Thyroid gland (tissue), 4 donors: ENCODE results near the gene VPS13C. TPM values are rescaled to one million over a fixed set of nuclear protein-coding genes. Genes with fewer than 3 reads are reported as not detected.

Source experiments
- DNase-seq, 2 donors: peaks; one replicate each; pipeline ENCODE4 v3.0.0-alpha.2; 2019
- H3K27ac ChIP-seq, 3 donors: fragments of 200-600 bp; sonication (generic); 1 replicate in 2 of 3; 2 replicates in 1 of 3; pipeline ENCODE4 v1.5.1; 2016 to 2019; ENCODE audit warnings: mild to moderate bottlenecking in 1 of 3, moderate library complexity in 1 of 3
- H3K27me3 ChIP-seq: fragments of 200-600 bp; sonication (generic); one replicate; pipeline ENCODE4 v1.5.1; 2019
- H3K36me3 ChIP-seq, 2 donors: fragments of 200-600 bp; sonication (generic); one replicate each; pipeline ENCODE4 v1.5.1; 2016 to 2019
- H3K4me1 ChIP-seq, 2 donors: fragments of 200-600 bp; sonication (generic); one replicate each; pipeline ENCODE4 v1.5.1; 2017 to 2019
- H3K4me3 ChIP-seq, 3 donors: fragments of 200-600 bp; sonication (generic); replicated peaks in 1 of 3; 1 replicate in 2 of 3; 2 replicates in 1 of 3; pipeline ENCODE4 v1.5.1; 2016; ENCODE audit warnings: mild to moderate bottlenecking in 1 of 3
- H3K9me3 ChIP-seq: fragments of 200-600 bp; sonication (generic); one replicate; pipeline ENCODE4 v1.5.1; 2017
- CTCF ChIP-seq, 6 experiments: fragments of 200-600 bp in 3 of 6; fragments of 450-650 bp in 3 of 6; sonication (generic) in 3 of 6; IDR thresholded peaks; one replicate each; pipeline ENCODE4 v1.5.1; 2016 to 2019; ENCODE audit warnings: antibody characterized with exemption in 6 of 6, mild to moderate bottlenecking in 2 of 6, inconsistent platforms in 1 of 6, moderate library complexity in 1 of 6
- POLR2A ChIP-seq, 2 donors: fragments of 450-650 bp; IDR thresholded peaks; one replicate each; pipeline ENCODE4 v1.6.1; 2017; ENCODE audit warnings: antibody characterized with exemption in 2 of 2, mild to moderate bottlenecking in 2 of 2, moderate library complexity in 1 of 2
- WGBS, 2 donors: methylation state at CpG; one replicate each; pipeline ENCODE4 v1.1.5; 2017; 5-methylcytosine and 5-hydroxymethylcytosine counted together
- intact Hi-C: fragments of 100-400 bp; cut with DNase I; formaldehyde crosslinking; loops from one replicate; pipeline ENCODE4 v1.15.1; 2023
- total RNA-seq, 4 donors: library from RNA; depleted of rRNA; stranded (reverse); fragments of >200 nt; gene quantifications; one replicate each; pipeline ENCODE4 v1.2.3, GENCODE V29; 2016

Gene VPS13C
- total RNA-seq, 4 donors from 2014 or later = 99.4 to 159 (median 119) TPM

GRCh38 chr15:61820951-61821350 lies 239.3 kb downstream of the VPS13C start:
- no peaks in the 10 kb centered on the region for H3K27me3 ChIP-seq
- DNase-seq = no peak
- H3K9me3 ChIP-seq = no peaks in the 10 kb centered on the region
- intact Hi-C loops = loop anchor here (10.0 kb wide), 1 partner anchor 176 kb away; no protein-coding TSS in a partner anchor
- no peak overlapping the region for H3K27ac ChIP-seq
- WGBS, 2 donors = 89 to 94% methylated on average over 4 of the region's 4 CpGs
- H3K4me3 ChIP-seq = no peak overlapping the region
- TF ChIP-seq POLR2A (IDR thresholded peaks at IDR 0.05) (no peak), CTCF (IDR thresholded peaks at IDR 0.05) (no peak)
- no peaks in the 10 kb centered on the region for H3K4me1 ChIP-seq
- no peaks in the 10 kb centered on the region for H3K36me3 ChIP-seq

GRCh38 chr15:61820212-61820611 lies 240.0 kb downstream of the VPS13C start:
- TF ChIP-seq CTCF (IDR thresholded peaks at IDR 0.05) (no peak), POLR2A (IDR thresholded peaks at IDR 0.05) (no peak)
- no peak for DNase-seq
- intact Hi-C loops = loop anchor here (10.0 kb wide), 1 partner anchor 175 kb away; no protein-coding TSS in a partner anchor
- H3K4me3 ChIP-seq = no peak overlapping the region
- WGBS, 2 donors = 82 to 84% methylated on average over 9 of the region's 9 CpGs
- no peak overlapping the region for H3K27ac ChIP-seq
- H3K9me3 ChIP-seq = no peaks in the 10 kb centered on the region
- H3K27me3 ChIP-seq = no peaks in the 10 kb centered on the region
- no peaks in the 10 kb centered on the region for H3K4me1 ChIP-seq
- H3K36me3 ChIP-seq = no peaks in the 10 kb centered on the region

GRCh38 chr15:61819386-61819785 lies 240.9 kb downstream of the VPS13C start:
- Histone ChIP-seq H3K4me1 (no peaks in the 10 kb centered on the region), H3K9me3 (no peaks in the 10 kb centered on the region), H3K27ac (no peak overlapping the region), H3K4me3 (no peak overlapping the region), H3K27me3 (no peaks in the 10 kb centered on the region), H3K36me3 (no peaks in the 10 kb centered on the region)
- no peak for DNase-seq
- WGBS, 2 donors = 89 to 91% methylated on average over 9 of the region's 9 CpGs
- intact Hi-C loops = no loop called here
- TF ChIP-seq POLR2A (IDR thresholded peaks at IDR 0.05) (no peak), CTCF (IDR thresholded peaks at IDR 0.05) (no peak)

- no peak for DNase-seq
- no peaks in the 10 kb centered on the region for H3K9me3 ChIP-seq
- no peak overlapping the region for H3K4me3 ChIP-seq
- 92 to 100% methylated on average over 2 of the region's 2 CpGs for WGBS, 2 donors
- no peaks in the 10 kb centered on the region for H3K36me3 ChIP-seq
- intact Hi-C loops = no loop called here
- TF ChIP-seq CTCF (IDR thresholded peaks at IDR 0.05) (no peak), POLR2A (IDR thresholded peaks at IDR 0.05) (no peak)
- H3K4me1 ChIP-seq = no peaks in the 10 kb centered on the region
- H3K27ac ChIP-seq = no peak overlapping the region
- no peaks in the 10 kb centered on the region for H3K27me3 ChIP-seq
Observed at GRCh38 chr15:61818801-61819200, 241.4 kb downstream of the VPS13C start.

GRCh38 chr15:61816856-61817255 lies 243.4 kb downstream of the VPS13C start:
- no peaks in the 10 kb centered on the region for H3K4me1 ChIP-seq
- DNase-seq = no peak
- no peaks in the 10 kb centered on the region for H3K36me3 ChIP-seq
- H3K4me3 ChIP-seq = no peak overlapping the region
- 80 to 91% methylated on average over 7 of the region's 7 CpGs for WGBS, 2 donors
- intact Hi-C loops = no loop called here
- H3K27me3 ChIP-seq = no peaks in the 10 kb centered on the region
- H3K9me3 ChIP-seq = no peaks in the 10 kb centered on the region
- no peak overlapping the region for H3K27ac ChIP-seq
- TF ChIP-seq POLR2A (IDR thresholded peaks at IDR 0.05) (no peak), CTCF (IDR thresholded peaks at IDR 0.05) (no peak)
